ENCODE measurements around the gene PUS1. TPM values are rescaled to one million over a fixed set of nuclear protein-coding genes. Genes with fewer than 3 reads are reported as not detected.

The PUS1 gene
- total RNA-seq, 1 donor from 2014 or later: 22.9 TPM

GRCh38 chr12:131943389-131943788 lies 14.3 kb downstream of the PUS1 start:
- DNase-seq (ENCODE audit: low read depth): no peak
- H3K27me3 ChIP-seq (ENCODE audit: control insufficient read depth, insufficient read depth, low read length): no peaks in the 10 kb centered on the region
- FAIRE-seq: no peak
- no peak overlapping the region for H3K4me3 ChIP-seq (ENCODE audit: low read depth, low read length)
- peaks cover 25% of the 10 kb centered on the region for H3K36me3 ChIP-seq (ENCODE audit: control insufficient read depth, insufficient read depth, low read length)
- TF ChIP-seq, protein P1, sequence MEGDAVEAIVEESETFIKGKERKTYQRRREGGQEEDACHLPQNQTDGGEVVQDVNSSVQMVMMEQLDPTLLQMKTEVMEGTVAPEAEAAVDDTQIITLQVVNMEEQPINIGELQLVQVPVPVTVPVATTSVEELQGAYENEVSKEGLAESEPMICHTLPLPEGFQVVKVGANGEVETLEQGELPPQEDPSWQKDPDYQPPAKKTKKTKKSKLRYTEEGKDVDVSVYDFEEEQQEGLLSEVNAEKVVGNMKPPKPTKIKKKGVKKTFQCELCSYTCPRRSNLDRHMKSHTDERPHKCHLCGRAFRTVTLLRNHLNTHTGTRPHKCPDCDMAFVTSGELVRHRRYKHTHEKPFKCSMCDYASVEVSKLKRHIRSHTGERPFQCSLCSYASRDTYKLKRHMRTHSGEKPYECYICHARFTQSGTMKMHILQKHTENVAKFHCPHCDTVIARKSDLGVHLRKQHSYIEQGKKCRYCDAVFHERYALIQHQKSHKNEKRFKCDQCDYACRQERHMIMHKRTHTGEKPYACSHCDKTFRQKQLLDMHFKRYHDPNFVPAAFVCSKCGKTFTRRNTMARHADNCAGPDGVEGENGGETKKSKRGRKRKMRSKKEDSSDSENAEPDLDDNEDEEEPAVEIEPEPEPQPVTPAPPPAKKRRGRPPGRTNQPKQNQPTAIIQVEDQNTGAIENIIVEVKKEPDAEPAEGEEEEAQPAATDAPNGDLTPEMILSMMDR (IDR thresholded peaks at IDR 0.05; ENCODE audit: insufficient read depth, low read length, severe bottlenecking): no peak

- DNase-seq (ENCODE audit: low read depth): no peak
- H3K4me3 ChIP-seq (ENCODE audit: low read depth, low read length): no peak overlapping the region
- no peak for FAIRE-seq
- H3K36me3 ChIP-seq (ENCODE audit: control insufficient read depth, insufficient read depth, low read length): peaks cover 25% of the 10 kb centered on the region
- TF ChIP-seq, protein P1 (IDR thresholded peaks at IDR 0.05; ENCODE audit: insufficient read depth, low read length, severe bottlenecking): no peak
- H3K27me3 ChIP-seq (ENCODE audit: control insufficient read depth, insufficient read depth, low read length): no peaks in the 10 kb centered on the region
Observed at GRCh38 chr12:131943876-131944275, 14.8 kb downstream of the PUS1 start.

DNA sequence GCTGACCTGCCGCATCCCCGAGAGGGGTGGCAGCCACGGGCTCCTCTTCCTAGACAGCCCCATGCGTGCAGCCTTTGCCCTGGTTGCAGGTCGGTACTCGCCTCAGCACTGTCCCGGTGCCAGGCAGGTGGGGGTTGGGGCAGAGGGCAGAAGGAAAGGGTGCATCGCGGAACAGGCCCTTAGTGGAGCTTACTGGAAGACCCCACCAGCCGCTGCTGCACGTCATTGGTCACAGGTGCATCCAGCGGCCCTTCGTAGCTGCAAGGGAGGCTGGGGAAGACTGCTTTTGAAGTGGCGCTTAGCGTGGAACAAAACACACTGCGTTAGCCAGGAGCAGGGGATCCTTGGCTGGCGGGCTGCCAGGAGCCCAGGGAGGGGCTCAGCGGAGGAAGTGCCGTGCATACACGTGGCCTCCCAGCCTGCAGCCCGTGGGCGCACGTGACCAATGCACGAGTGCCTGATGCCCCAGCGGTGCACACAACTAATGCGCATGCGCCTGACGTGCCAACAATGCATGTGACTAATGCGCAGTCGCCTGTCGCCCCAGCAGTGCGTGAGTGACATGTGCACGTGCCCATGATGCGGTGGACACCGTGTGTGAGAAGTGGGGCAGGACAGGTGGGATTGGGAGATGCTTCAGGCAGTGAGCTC lies 15.7 kb downstream of the PUS1 start:
- TF ChIP-seq, protein P1 (IDR thresholded peaks at IDR 0.05; ENCODE audit: insufficient read depth, low read length, severe bottlenecking): no peak
- DNase-seq (ENCODE audit: low read depth) (no peak), FAIRE-seq (peak; percentile 40)
- Histone ChIP-seq H3K27me3 (ENCODE audit: control insufficient read depth, insufficient read depth, low read length) (no peaks in the 10 kb centered on the region), H3K4me3 (ENCODE audit: low read depth, low read length) (no peak overlapping the region), H3K36me3 (ENCODE audit: control insufficient read depth, insufficient read depth, low read length) (peaks cover 20% of the 10 kb centered on the region)

GRCh38 chr12:131946757-131947156 lies 17.7 kb downstream of the PUS1 start:
- TF ChIP-seq, protein P1 (IDR thresholded peaks at IDR 0.05; ENCODE audit: insufficient read depth, low read length, severe bottlenecking): no peak
- DNase-seq (ENCODE audit: low read depth): no peak
- no peaks in the 10 kb centered on the region for H3K27me3 ChIP-seq (ENCODE audit: control insufficient read depth, insufficient read depth, low read length)
- no peak overlapping the region for H3K4me3 ChIP-seq (ENCODE audit: low read depth, low read length)
- no peak for FAIRE-seq
- peaks cover 12% of the 10 kb centered on the region for H3K36me3 ChIP-seq (ENCODE audit: control insufficient read depth, insufficient read depth, low read length)

DNA sequence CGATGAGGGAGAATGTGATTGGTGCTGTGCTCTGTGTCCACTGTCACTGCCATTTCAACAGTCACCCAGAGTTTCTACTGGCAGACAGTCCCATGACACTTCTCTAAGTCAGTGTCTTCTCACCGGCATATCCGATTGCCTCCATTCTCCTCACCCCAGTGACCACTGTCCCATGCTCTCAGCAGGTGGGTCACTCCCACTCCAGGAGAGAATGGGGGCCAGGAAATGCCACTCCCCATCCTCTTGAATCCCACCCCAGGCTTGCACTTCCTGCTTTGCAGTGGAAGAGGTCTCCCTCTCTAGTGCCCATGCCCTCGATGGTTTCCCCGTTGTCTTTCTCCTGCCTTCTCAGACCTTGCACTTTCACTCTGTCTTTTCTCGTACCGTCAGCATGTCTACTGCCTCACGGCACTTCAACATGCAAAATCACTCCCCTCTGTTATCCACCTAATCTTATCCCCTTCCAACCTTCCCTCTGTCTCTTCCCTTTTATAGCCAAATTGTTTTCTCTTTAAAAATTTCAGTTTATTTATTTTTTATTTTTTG lies 18.5 kb downstream of the PUS1 start:
- TF ChIP-seq, protein P1 (IDR thresholded peaks at IDR 0.05; ENCODE audit: insufficient read depth, low read length, severe bottlenecking): no peak
- DNase-seq (ENCODE audit: low read depth) (no peak), FAIRE-seq (peak; percentile 90)
- no peak overlapping the region for H3K4me3 ChIP-seq (ENCODE audit: low read depth, low read length)
- peaks cover 9% of the 10 kb centered on the region for H3K36me3 ChIP-seq (ENCODE audit: control insufficient read depth, insufficient read depth, low read length)
- no peaks in the 10 kb centered on the region for H3K27me3 ChIP-seq (ENCODE audit: control insufficient read depth, insufficient read depth, low read length)
